ENCODE results near the gene TMEM150B. TPM values are rescaled to one million over a fixed set of nuclear protein-coding genes. Genes with fewer than 3 reads are reported as not detected.
"Not testable (repeated sequence)": the region's sequence is repeated elsewhere in the genome, so short reads cannot be mapped to it uniquely, and the experiment has no call there.

Gene TMEM150B
- polyA plus RNA-seq, 3 donors, result 1.4 to 1.6 (median 1.6) TPM

- DNase-seq, result no peak
Observed at GRCh38 chr19:55339889-55340783, 15.0 kb upstream of the TMEM150B start.

GRCh38 chr19:55339105-55339888, 14.2 kb upstream of the TMEM150B start, which contains the start of gene KMT5C:
KMT5C (plus strand) TSS chr19:55339876; CDS start chr19:55341937, 2,061 bp downstream.
- DNase-seq, result peak; percentile 100

- DNase-seq, result no peak
Observed at GRCh38 chr19:55336101-55336500, 11.0 kb upstream of the TMEM150B start.

- no peak for DNase-seq
Observed at GRCh38 chr19:55333870-55334269, 8.7 kb upstream of the TMEM150B start.

- DNase-seq, result not testable (repeated sequence)
Observed at GRCh38 chr19:55329791-55330190, 4.7 kb upstream of the TMEM150B start.

GRCh38 chr19:55328774-55329318, 3.7 kb upstream of the TMEM150B start:
- DNase-seq, result not testable (repeated sequence)

GRCh38 chr19:55324662-55325061, 479 bp downstream of the TMEM150B start:
- no peak for DNase-seq

GRCh38 chr19:55322204-55322885, 2.8 kb downstream of the TMEM150B start:
- DNase-seq, result no peak

GRCh38 chr19:55321466-55322137, 3.5 kb downstream of the TMEM150B start:
- no peak for DNase-seq

- DNase-seq, result no peak
Observed at GRCh38 chr19:55320844-55321419, 4.2 kb downstream of the TMEM150B start.

GRCh38 chr19:55319785-55320184, 5.4 kb downstream of the TMEM150B start:
- no peak for DNase-seq

- DNase-seq, result no peak
Observed at GRCh38 chr19:55316646-55317045, 8.5 kb downstream of the TMEM150B start.

GRCh38 chr19:55315956-55316525, 9.1 kb downstream of the TMEM150B start:
- DNase-seq, result no peak

GRCh38 chr19:55314396-55314795, 10.7 kb downstream of the TMEM150B start:
- DNase-seq, result no peak

- DNase-seq, result no peak
Observed at GRCh38 chr19:55312621-55313512, 12.3 kb downstream of the TMEM150B start.

GRCh38 chr19:55311797-55312196, 13.3 kb downstream of the TMEM150B start:
- no peak for DNase-seq

- DNase-seq, result no peak
Observed at GRCh38 chr19:55311397-55311796, 13.7 kb downstream of the TMEM150B start.

- DNase-seq, result no peak
Observed at GRCh38 chr19:55310498-55310897, 14.6 kb downstream of the TMEM150B start.

- no peak for DNase-seq
Observed at GRCh38 chr19:55309448-55309847, 15.7 kb downstream of the TMEM150B start.
